Nephron (organoid): ENCODE data around the gene GPAM.

Experiments
- H3K27ac Mint-ChIP-seq, 3 experiments: 2 replicates each; pipeline ENCODE4 v1.8.0; 2020; ENCODE audit warnings: mixed read lengths in 3 of 3, mild to moderate bottlenecking in 2 of 3, moderate library complexity in 1 of 3
- H3K27me3 Mint-ChIP-seq: 2 replicates; pipeline ENCODE4 v1.8.0; 2021; ENCODE audit warnings: low read depth, mild to moderate bottlenecking, moderate library complexity, mixed read lengths
- H3K36me3 Mint-ChIP-seq: 2 replicates; pipeline ENCODE4 v1.8.0; 2020; ENCODE audit warnings: low read depth, mixed read lengths
- H3K4me1 Mint-ChIP-seq: 2 replicates; pipeline ENCODE4 v1.8.0; 2020; ENCODE audit warnings: mixed read lengths
- H3K4me3 Mint-ChIP-seq, 3 experiments: 2 replicates each; pipeline ENCODE4 v1.8.0; 2020; ENCODE audit warnings: mild to moderate bottlenecking in 3 of 3, mixed read lengths in 3 of 3, moderate library complexity in 2 of 3
- H3K9me3 Mint-ChIP-seq: 2 replicates; pipeline ENCODE4 v1.8.0; 2020; ENCODE audit warnings: mixed read lengths
- TF ChIP-seq, protein P1 (sequence below), 3 experiments: fragments of 200-600 bp; sonication (generic); IDR thresholded peaks; one replicate each; pipeline ENCODE4 v1.5.0; 2021; ENCODE audit warnings: antibody characterized with exemption in 3 of 3; ENCODE audit not compliant: unreplicated experiment in 3 of 3

GPAM gene

DNA sequence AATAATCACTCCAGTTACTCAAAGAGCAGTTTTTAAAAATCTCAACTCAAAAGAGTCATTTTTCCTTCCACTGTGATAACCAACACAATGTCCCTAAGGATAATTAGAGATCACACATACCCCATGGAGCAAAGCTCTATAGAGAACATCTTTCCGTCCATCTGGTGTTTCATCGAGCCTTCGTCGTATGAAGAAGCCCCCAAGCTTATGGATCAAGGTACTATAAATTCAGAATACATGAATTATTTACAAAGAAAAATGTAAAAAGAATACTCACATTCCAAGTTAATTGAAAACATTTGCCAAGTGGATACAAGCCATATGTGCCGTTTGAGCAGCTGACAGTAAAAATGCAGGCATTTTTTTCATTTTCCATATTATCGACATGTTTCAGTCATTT lies 14.8 kb downstream of the GPAM start:
- Mint-ChIP-seq H3K4me3 (no peak overlapping the region), H3K36me3 (peaks cover 82% of the 10 kb centered on the region), H3K27me3 (no peaks in the 10 kb centered on the region), H3K4me1 (no peaks in the 10 kb centered on the region), H3K27ac (no peak overlapping the region), H3K9me3 (no peaks in the 10 kb centered on the region)
- TF ChIP-seq, protein P1, sequence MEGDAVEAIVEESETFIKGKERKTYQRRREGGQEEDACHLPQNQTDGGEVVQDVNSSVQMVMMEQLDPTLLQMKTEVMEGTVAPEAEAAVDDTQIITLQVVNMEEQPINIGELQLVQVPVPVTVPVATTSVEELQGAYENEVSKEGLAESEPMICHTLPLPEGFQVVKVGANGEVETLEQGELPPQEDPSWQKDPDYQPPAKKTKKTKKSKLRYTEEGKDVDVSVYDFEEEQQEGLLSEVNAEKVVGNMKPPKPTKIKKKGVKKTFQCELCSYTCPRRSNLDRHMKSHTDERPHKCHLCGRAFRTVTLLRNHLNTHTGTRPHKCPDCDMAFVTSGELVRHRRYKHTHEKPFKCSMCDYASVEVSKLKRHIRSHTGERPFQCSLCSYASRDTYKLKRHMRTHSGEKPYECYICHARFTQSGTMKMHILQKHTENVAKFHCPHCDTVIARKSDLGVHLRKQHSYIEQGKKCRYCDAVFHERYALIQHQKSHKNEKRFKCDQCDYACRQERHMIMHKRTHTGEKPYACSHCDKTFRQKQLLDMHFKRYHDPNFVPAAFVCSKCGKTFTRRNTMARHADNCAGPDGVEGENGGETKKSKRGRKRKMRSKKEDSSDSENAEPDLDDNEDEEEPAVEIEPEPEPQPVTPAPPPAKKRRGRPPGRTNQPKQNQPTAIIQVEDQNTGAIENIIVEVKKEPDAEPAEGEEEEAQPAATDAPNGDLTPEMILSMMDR (IDR thresholded peaks at IDR 0.05; ENCODE audit: unreplicated experiment in 3 of 3), result no peak

DNA sequence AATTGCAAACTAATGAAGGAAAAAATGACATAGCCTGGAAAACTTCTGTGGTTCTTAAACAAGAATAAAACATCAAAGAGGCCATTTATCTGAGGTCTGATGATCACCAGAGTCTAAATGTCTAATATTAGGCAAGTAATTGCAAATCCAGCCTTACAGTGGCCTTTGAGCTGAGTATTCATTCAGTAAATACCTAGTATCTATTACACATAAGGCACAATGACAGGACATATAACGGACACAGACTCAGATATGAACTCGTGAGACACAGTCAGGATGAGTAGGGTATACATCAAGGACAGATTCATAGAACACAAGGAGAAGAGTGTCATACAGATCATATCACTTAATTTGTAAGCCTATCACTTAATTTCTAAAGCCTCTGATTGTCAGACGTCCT lies 16.8 kb downstream of the GPAM start:
- TF ChIP-seq, protein P1 (IDR thresholded peaks at IDR 0.05; ENCODE audit: unreplicated experiment in 3 of 3), result no peak
- no peak overlapping the region for H3K27ac Mint-ChIP-seq
- no peaks in the 10 kb centered on the region for H3K4me1 Mint-ChIP-seq
- H3K36me3 Mint-ChIP-seq, result peaks cover 83% of the 10 kb centered on the region
- H3K4me3 Mint-ChIP-seq, result no peak overlapping the region
- H3K27me3 Mint-ChIP-seq, result no peaks in the 10 kb centered on the region
- no peaks in the 10 kb centered on the region for H3K9me3 Mint-ChIP-seq

DNA sequence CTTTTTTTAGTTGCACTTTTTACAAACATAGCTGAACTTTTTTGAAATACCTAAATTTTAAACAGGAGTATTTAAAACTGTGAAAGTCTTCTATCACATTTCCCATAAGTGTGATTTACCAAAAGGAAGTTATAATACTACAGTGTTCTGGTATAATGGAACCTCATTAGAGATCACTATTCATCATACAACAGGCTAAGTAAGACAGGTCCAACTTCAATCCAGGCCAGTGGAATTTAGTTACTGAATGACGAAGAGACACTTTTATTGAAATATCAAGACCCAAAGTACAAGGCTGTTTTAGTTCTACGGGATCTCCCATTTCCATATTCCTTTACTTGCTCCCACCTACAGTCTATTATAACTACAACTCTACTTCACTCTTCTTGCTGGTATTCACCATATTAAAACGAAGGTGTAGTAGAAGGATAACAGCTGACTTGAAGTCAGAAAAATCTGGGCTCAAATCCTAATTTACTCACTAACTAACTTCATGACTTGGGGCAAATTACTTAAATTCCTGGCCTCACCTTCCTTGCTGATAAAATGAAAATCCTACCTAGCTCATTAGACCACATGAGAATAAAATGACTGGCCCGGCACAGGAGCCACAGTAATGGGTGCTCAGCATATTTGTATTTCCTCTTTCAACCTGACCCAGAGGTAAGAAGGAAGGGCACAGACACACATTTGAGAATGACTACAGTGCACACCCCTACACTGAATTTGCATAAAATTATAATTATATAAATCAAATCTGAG lies 21.6 kb downstream of the GPAM start:
- H3K4me3 Mint-ChIP-seq, result no peak overlapping the region

DNA sequence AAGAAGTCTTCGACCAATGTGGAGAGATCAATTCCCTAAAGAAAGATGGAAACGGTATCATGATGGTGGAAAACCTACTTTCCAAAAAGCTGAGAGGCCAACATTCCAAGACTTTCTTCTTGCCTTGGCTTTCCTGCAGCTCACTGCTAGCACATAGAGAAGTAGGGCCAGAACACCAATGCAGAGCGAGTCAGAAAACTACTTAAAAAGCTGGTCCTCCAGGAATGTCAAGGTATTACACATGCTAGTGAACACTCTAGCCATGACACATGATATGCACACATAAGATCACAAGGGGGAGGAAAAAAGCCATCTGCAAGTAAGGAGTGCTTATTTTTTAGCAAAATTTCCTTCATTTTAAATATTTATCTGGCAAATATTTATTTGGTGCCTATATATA lies 22.7 kb downstream of the GPAM start:
- Mint-ChIP-seq H3K4me1 (no peaks in the 10 kb centered on the region), H3K27me3 (no peaks in the 10 kb centered on the region), H3K27ac (no peak overlapping the region), H3K36me3 (peaks cover 74% of the 10 kb centered on the region), H3K4me3 (no peak overlapping the region), H3K9me3 (no peaks in the 10 kb centered on the region)
- TF ChIP-seq, protein P1 (IDR thresholded peaks at IDR 0.05; ENCODE audit: unreplicated experiment in 3 of 3), result no peak

More for the DNA sequence above, 21.6 kb downstream of the GPAM start:
- Mint-ChIP-seq H3K27me3 (no peaks in the 10 kb centered on the region), H3K4me1 (no peaks in the 10 kb centered on the region), H3K9me3 (no peaks in the 10 kb centered on the region), H3K27ac (no peak overlapping the region), H3K36me3 (peaks cover 76% of the 10 kb centered on the region)
- TF ChIP-seq, protein P1 (IDR thresholded peaks at IDR 0.05; ENCODE audit: unreplicated experiment in 3 of 3), result no peak

DNA sequence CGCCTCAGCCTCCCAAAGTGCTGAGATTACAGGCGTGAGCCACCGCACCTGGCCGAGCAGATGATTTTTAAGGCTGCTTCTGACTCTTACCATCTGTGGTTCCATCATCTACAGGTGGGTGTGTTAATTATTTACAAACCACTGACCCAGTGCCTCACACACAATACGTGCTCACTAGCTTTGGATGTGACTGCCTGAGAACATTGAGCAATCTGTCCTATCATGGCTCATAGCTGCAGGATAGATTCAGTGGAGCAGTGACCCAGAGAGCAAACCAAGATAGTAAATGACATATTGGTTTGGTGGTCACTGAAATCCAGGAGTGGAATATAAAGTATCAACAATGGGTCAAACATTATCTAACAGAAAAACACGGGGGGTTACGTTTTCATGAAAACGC lies 24.1 kb downstream of the GPAM start:
- Mint-ChIP-seq H3K4me3 (no peak overlapping the region), H3K27ac (no peak overlapping the region), H3K27me3 (no peaks in the 10 kb centered on the region), H3K36me3 (peaks cover 77% of the 10 kb centered on the region), H3K9me3 (no peaks in the 10 kb centered on the region), H3K4me1 (no peaks in the 10 kb centered on the region)
- TF ChIP-seq, protein P1 (IDR thresholded peaks at IDR 0.05; ENCODE audit: unreplicated experiment in 3 of 3), result no peak

DNA sequence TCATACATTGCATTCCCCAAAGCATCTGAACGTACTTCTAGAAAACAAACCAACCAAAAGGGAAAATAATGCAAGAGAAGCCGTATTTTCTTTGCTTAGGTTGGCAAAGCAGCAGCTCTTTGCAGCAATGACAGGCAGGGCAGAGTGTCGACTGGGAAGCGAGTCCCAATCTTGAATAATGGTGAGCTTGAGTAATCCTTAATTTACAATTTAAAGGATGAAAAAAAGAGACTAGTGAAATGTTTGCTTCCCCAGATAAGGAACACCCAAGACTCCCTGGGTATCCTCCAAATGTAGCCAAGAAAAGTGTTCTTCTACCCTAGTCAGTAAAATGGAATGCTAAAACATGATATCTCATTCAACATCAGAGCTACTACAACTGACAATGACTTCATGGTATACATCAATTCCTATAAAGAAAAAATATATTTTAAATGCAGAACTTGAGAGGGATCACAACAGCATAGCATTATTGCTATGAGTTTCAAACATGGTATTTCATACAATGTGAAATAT lies 32.0 kb downstream of the GPAM start:
- Mint-ChIP-seq H3K36me3 (peaks cover 45% of the 10 kb centered on the region), H3K27me3 (no peaks in the 10 kb centered on the region), H3K4me1 (no peaks in the 10 kb centered on the region), H3K4me3 (no peak overlapping the region), H3K27ac (no peak overlapping the region), H3K9me3 (no peaks in the 10 kb centered on the region)
- TF ChIP-seq, protein P1 (IDR thresholded peaks at IDR 0.05; ENCODE audit: unreplicated experiment in 3 of 3), result no peak
